Measurements from ENCODE around the gene DCTN1.

The DCTN1 gene

GRCh38 chr2:74316627-74317295 lies 63.4 kb downstream of the DCTN1 start:
- no peak for DNase-seq

DNA sequence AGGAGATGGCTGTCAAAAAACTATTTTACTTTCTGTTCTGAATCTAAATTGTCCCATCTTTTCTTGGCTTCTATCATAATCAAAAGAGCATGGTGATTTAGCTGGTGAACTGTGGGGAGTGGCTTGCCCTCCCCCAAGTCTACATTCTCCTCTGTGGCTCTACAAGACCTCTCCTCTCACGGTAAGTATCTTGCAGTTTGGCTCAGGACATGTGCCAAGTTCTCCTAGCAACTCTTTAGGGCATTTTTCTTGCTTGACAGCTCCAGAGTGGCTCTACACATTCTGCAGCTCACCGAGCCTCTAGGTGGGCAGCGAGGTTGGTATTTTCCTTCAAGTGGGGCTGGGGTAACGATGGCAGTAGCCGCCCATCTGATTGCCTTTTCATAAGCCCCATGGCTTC lies 66.0 kb downstream of the DCTN1 start:
- DNase-seq: no peak

DNA sequence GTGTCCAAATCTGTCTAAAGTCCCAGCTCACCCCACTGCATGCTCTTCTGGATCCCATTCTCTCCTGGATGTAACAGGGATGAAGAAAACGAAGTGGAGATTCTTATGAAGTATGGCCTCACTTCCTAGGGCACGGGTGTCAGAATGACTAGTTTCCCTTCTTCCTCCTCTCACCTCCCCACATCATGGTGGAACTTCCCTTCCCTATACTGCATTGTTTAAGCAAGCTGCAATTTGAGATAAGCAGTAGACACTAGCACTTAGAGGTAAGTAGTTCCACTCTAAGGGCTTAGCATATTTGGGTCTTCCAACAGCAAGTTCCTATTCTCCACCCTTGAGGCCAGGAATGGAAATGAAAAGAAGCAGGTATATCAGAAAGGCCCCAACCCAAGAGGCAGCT lies 66.6 kb downstream of the DCTN1 start:
- no peak for DNase-seq

DNA sequence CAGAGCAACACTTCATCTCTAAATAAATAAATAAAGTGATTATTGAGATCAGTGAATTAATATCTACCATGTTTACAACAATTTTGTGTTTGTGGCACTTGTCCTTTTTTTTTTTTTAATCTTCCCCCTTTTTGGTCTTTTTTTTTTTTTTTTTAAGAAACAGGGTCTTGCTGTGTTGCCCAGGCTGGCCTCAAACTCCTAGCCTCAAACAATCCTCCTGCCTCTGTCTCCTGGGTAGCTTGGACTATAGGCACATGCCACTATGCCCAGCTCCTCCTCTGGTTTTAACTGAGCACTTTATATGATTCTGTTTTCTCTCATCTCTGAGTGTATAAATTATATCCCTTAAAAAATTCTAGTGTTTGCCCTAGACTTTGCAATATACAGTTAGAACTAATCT lies 67.2 kb downstream of the DCTN1 start:
- DNase-seq: no peak
